K562 (cell line): ENCODE measurements around the gene TMEM63A. TPM values are rescaled to one million over a fixed set of nuclear protein-coding genes. Genes with fewer than 3 reads are reported as not detected.

Source experiments
- BCOR ChIP-seq: fragments of 450-650 bp; IDR thresholded peaks from 2 replicates; pipeline ENCODE4 v1.6.1; 2016
- DNMT1 ChIP-seq: fragments of 450-650 bp; IDR thresholded peaks from 2 replicates; pipeline ENCODE4 v1.6.1; 2016; ENCODE audit warnings: antibody characterized with exemption, mild to moderate bottlenecking
- ETV1 ChIP-seq: fragments of 450-650 bp; conservative IDR thresholded peaks from 2 replicates; pipeline ENCODE4 v1.6.1; 2016; ENCODE audit warnings: missing genetic modification characterization, control low read depth, low read depth, missing compliant biosample characterization
- HDAC1 ChIP-seq, 2 experiments: fragments of 450-650 bp; IDR thresholded peaks; 2 replicates each; pipeline ENCODE4 v1.6.1; 2016 to 2017; ENCODE audit warnings: inconsistent platforms in 1 of 2, mild to moderate bottlenecking in 1 of 2, moderate library complexity in 1 of 2
- KLF13 ChIP-seq: fragments of 450-650 bp; IDR thresholded peaks from 2 replicates; pipeline ENCODE4 v1.6.1; 2016; ENCODE audit warnings: missing genetic modification characterization, low read depth, mild to moderate bottlenecking, missing compliant biosample characterization, moderate library complexity, borderline replicate concordance
- NFIX ChIP-seq: fragments of 250-450 bp; sonication (Bioruptor Pico); IDR thresholded peaks from 2 replicates; pipeline ENCODE4 v1.4.0; 2020; ENCODE audit warnings: low read depth, mild to moderate bottlenecking, moderate library complexity
- SMARCC2 ChIP-seq: fragments of 450-650 bp; IDR thresholded peaks from 2 replicates; pipeline ENCODE4 v1.6.1; 2017; ENCODE audit warnings: antibody characterized with exemption, moderate library complexity, mild to moderate bottlenecking, low read depth
- STAG1 ChIP-seq: sonication (generic); formaldehyde crosslinking; IDR thresholded peaks from 2 replicates; pipeline ENCODE4 v1.5.0; 2020; ENCODE audit warnings: missing genetic modification reagents, borderline replicate concordance
- TBP ChIP-seq: optimal IDR thresholded peaks from 2 replicates; pipeline ENCODE3; 2011; ENCODE audit warnings: low read depth, low read length, improper control_type of control experiment
- U2AF2 ChIP-seq: fragments of 200-400 bp; formaldehyde crosslinking; optimal IDR thresholded peaks from 2 replicates; pipeline ENCODE3; 2017; ENCODE audit warnings: low read depth, mild to moderate bottlenecking, low read length
- XRCC5 ChIP-seq: fragments of 200-400 bp; formaldehyde crosslinking; IDR thresholded peaks from 2 replicates; pipeline ENCODE4 v1.6.1; 2017; ENCODE audit warnings: low read depth, mild to moderate bottlenecking, low read length
- ZC3H4 ChIP-seq: sonication (generic); formaldehyde crosslinking; IDR thresholded peaks from 2 replicates; pipeline ENCODE4 v1.9.0; 2021; ENCODE audit warnings: missing genetic modification reagents, borderline replicate concordance
- ZNF134 ChIP-seq: fragments of 250-450 bp; sonication (Bioruptor Pico); conservative IDR thresholded peaks from 2 replicates; pipeline ENCODE4 v1.4.0; 2020
- polyA plus RNA-seq, 8 experiments: library from polyadenylated mRNA; depleted of rRNA in 4 of 8; stranded (reverse) in 5 of 8; unstranded in 3 of 8; fragments of >200 nt; fragmentation: Nextera tagmentation in 2 of 8; fragmentation: Illumina TruSeq in 1 of 8; extraction: Ambion mirVana in 2 of 8; extraction: Trizol in 1 of 8; gene quantifications; 2 replicates each; pipeline versions ENCODE4 v1.2.1 to v1.2.3, GENCODE V29; 2011 to 2014; ENCODE audit warnings: inconsistent platforms in 1 of 8, missing spikeins in 1 of 8
- total RNA-seq, 7 experiments: library from RNA; depleted of rRNA in 6 of 7; stranded (reverse); fragments of >200 nt in 6 of 7; fragmentation: Illumina TruSeq in 2 of 7; extraction: Trizol in 2 of 7; gene quantifications; 2 replicates each; pipeline versions ENCODE4 v1.2.1 to v1.2.3, GENCODE V29; 2011 to 2021; ENCODE audit warnings: low replicate concordance in 1 of 7
- TF ChIP-seq, protein P1 (sequence below): sonication (generic); formaldehyde crosslinking; IDR thresholded peaks from 2 replicates; pipeline ENCODE4 v1.8.1; 2022; ENCODE audit warnings: missing genetic modification reagents
- TF ChIP-seq, protein P2 (sequence below), 2 experiments: fragments of 450-650 bp in 1 of 2; IDR thresholded peaks; 2 replicates each; pipeline ENCODE4 v1.6.1; 2011 to 2017; ENCODE audit warnings: low read depth in 2 of 2, antibody characterized with exemption in 1 of 2, borderline replicate concordance in 1 of 2, low read length in 1 of 2, mild to moderate bottlenecking in 1 of 2, mixed read lengths in 1 of 2; ENCODE audit not compliant: control insufficient read depth in 1 of 2
- TF ChIP-seq, protein P3 (sequence below): fragments of 450-650 bp; IDR thresholded peaks from 2 replicates; pipeline ENCODE4 v1.6.1; 2018; ENCODE audit not compliant: partially characterized antibody
- TF ChIP-seq, protein P4 (sequence below): fragments of 250-450 bp; sonication (Bioruptor Pico); IDR thresholded peaks from 2 replicates; pipeline ENCODE4 v1.9.0; 2021; ENCODE audit warnings: mild to moderate bottlenecking

Gene TMEM63A
- total and polyA plus RNA-seq, 9 of the 15 experiments (the other 6 are each of a cell fraction or from before 2014, with no cell fraction given): 2.0 to 54.6 (median 17.5) TPM

DNA sequence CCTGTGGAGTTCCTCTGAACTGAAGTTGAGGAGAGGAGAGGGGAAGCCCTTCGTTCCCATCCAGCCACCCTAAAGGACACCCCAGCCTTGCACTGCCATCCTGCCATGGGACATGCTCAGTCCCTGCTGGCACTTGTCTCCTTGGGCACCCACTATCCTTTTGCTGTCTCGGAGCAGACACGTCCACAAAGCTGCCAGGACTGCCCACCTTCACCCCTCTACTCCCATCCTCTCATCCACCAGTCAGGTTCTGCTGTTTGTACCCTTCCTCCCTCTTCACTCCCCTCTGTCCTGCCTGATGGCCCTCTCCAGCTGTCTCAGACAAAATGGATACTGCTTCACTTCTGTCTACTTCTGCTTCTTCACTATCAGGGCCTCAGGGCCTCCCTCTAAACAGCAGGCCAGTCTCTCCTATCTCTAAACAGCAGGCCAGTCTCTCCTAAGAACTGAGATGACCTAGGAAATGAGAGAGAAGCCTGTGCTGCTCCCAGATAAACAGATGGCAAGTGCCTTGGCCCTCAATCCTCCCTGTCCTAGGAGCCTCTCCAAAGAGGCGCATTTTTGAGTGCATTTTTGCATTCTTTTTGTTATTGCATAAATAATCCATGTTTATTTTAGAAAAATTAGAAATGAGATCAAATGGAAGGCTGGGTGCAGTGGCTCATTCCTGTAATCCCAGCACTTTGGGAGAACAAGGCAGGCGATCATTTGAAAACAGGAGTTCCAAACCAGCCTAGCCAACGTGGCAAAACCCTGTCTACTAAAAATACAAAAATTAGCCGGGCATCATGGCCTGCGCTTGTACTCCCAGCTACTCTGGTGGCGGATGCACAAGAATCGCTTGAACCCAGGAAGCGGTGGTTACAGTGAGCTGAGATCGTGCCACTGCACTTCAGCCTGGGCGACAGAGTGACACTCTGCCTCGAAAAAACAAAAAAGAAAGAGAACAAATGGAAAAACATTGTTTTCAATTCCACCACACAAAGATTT, 46.3 kb upstream of the TMEM63A start (continued):
- TF ChIP-seq, protein P1, sequence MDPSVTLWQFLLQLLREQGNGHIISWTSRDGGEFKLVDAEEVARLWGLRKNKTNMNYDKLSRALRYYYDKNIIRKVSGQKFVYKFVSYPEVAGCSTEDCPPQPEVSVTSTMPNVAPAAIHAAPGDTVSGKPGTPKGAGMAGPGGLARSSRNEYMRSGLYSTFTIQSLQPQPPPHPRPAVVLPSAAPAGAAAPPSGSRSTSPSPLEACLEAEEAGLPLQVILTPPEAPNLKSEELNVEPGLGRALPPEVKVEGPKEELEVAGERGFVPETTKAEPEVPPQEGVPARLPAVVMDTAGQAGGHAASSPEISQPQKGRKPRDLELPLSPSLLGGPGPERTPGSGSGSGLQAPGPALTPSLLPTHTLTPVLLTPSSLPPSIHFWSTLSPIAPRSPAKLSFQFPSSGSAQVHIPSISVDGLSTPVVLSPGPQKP (CRISPR knock-in tag): no peak
- TF ChIP-seq HDAC1 (IDR thresholded peaks at IDR 0.05): peak; percentile 82 to 88; a peak in 3 of 4 replicates
- peak; percentile 35; the same call in 1 of the 2 replicates for TF ChIP-seq KLF13 (tag)
- peak; percentile 92; the same call in 1 of the 2 replicates for TF ChIP-seq XRCC5
- peak; percentile 91 for TF ChIP-seq BCOR
- peak; percentile 70 for TF ChIP-seq TBP
- no peak for TF ChIP-seq U2AF2
- TF ChIP-seq NFIX (CRISPR knock-in tag): no peak
- peak; percentile 61 for TF ChIP-seq ZNF134
- TF ChIP-seq DNMT1: peak; percentile 94; the same call in 1 of the 2 replicates
- no peak for TF ChIP-seq STAG1 (CRISPR knock-in tag)
- TF ChIP-seq, protein P2, sequence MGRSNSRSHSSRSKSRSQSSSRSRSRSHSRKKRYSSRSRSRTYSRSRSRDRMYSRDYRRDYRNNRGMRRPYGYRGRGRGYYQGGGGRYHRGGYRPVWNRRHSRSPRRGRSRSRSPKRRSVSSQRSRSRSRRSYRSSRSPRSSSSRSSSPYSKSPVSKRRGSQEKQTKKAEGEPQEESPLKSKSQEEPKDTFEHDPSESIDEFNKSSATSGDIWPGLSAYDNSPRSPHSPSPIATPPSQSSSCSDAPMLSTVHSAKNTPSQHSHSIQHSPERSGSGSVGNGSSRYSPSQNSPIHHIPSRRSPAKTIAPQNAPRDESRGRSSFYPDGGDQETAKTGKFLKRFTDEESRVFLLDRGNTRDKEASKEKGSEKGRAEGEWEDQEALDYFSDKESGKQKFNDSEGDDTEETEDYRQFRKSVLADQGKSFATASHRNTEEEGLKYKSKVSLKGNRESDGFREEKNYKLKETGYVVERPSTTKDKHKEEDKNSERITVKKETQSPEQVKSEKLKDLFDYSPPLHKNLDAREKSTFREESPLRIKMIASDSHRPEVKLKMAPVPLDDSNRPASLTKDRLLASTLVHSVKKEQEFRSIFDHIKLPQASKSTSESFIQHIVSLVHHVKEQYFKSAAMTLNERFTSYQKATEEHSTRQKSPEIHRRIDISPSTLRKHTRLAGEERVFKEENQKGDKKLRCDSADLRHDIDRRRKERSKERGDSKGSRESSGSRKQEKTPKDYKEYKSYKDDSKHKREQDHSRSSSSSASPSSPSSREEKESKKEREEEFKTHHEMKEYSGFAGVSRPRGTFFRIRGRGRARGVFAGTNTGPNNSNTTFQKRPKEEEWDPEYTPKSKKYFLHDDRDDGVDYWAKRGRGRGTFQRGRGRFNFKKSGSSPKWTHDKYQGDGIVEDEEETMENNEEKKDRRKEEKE (IDR thresholded peaks at IDR 0.05; ENCODE audit: borderline replicate concordance in 1 of 2, control insufficient read depth in 1 of 2, low read depth in 2 of 2, low read length in 1 of 2): peak; percentile 59 to 80; a peak in 2 of 4 replicates
- peak; percentile 97 for TF ChIP-seq SMARCC2
- peak; percentile 85 for TF ChIP-seq ETV1 (tag)
- TF ChIP-seq, protein P3, sequence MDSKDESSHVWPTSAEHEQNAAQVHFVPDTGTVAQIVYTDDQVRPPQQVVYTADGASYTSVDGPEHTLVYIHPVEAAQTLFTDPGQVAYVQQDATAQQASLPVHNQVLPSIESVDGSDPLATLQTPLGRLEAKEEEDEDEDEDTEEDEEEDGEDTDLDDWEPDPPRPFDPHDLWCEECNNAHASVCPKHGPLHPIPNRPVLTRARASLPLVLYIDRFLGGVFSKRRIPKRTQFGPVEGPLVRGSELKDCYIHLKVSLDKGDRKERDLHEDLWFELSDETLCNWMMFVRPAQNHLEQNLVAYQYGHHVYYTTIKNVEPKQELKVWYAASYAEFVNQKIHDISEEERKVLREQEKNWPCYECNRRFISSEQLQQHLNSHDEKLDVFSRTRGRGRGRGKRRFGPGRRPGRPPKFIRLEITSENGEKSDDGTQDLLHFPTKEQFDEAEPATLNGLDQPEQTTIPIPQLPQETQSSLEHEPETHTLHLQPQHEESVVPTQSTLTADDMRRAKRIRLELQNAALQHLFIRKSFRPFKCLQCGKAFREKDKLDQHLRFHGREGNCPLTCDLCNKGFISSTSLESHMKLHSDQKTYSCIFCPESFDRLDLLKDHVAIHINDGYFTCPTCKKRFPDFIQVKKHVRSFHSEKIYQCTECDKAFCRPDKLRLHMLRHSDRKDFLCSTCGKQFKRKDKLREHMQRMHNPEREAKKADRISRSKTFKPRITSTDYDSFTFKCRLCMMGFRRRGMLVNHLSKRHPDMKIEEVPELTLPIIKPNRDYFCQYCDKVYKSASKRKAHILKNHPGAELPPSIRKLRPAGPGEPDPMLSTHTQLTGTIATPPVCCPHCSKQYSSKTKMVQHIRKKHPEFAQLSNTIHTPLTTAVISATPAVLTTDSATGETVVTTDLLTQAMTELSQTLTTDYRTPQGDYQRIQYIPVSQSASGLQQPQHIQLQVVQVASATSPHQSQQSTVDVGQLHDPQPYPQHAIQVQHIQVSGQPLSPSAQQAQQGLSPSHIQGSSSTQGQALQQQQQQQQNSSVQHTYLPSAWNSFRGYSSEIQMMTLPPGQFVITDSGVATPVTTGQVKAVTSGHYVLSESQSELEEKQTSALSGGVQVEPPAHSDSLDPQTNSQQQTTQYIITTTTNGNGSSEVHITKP: peak; percentile 59
- TF ChIP-seq ZC3H4 (CRISPR knock-in tag): no peak
- TF ChIP-seq, protein P4, sequence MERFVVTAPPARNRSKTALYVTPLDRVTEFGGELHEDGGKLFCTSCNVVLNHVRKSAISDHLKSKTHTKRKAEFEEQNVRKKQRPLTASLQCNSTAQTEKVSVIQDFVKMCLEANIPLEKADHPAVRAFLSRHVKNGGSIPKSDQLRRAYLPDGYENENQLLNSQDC: no peak
